SK-N-SH (cell line): ENCODE results near the gene SLF2. TPM values are rescaled to one million over a fixed set of nuclear protein-coding genes. Genes with fewer than 3 reads are reported as not detected.

Source experiments
- CTCF ChIA-PET: fragments of 300-600, 350-600 bp; formaldehyde crosslinking; extraction: SDS; loops from one replicate; lab custom pipeline; 2021; lab: Yijun Ruan, JAX
- POLR2A ChIA-PET: fragments of 350-600 bp; sonication (Branson Sonifier 250); formaldehyde crosslinking; extraction: SDS; loops from one replicate; lab custom pipeline; 2020; ENCODE audit warnings: antibody characterized with exemption, inconsistent platforms; lab: Yijun Ruan, JAX
- DNase-seq: peaks from one replicate; pipeline ENCODE4 v3.0.0; 2012
- H2AFZ ChIP-seq: fragments of 200-600 bp; sonication (generic); 2 replicates; pipeline ENCODE4 v1.8.1; 2016; ENCODE audit warnings: antibody characterized with exemption, mild to moderate bottlenecking, low read depth
- H3F3A ChIP-seq: fragments of 200-600 bp; sonication (generic); replicated peaks from 2 replicates; pipeline ENCODE3; 2016; ENCODE audit warnings: antibody characterized with exemption, mild to moderate bottlenecking; ENCODE audit not compliant: insufficient read depth
- H3K27ac ChIP-seq, 2 experiments: fragments of 200-500 bp in 1 of 2; fragments of 200-600 bp in 1 of 2; sonication (Bioruptor generic) in 1 of 2; sonication (generic), shearing (Covaris generic) in 1 of 2; 2 replicates each; pipeline versions ENCODE4 v1.5.1 to v1.6.1; 2014 to 2016; ENCODE audit warnings: low read depth in 2 of 2, inconsistent platforms in 1 of 2, low read length in 1 of 2, mild to moderate bottlenecking in 1 of 2, mixed read lengths in 1 of 2
- H3K27me3 ChIP-seq: fragments of 200-600 bp; sonication (generic), shearing (Covaris generic); 2 replicates; pipeline ENCODE4 v1.6.1; 2016; ENCODE audit warnings: mixed run types; ENCODE audit not compliant: insufficient read depth
- H3K36me3 ChIP-seq, 2 experiments: fragments of 200-500 bp in 1 of 2; fragments of 200-600 bp in 1 of 2; sonication (Bioruptor generic) in 1 of 2; sonication (generic) in 1 of 2; replicated peaks in 1 of 2; 2 replicates each; pipeline versions ENCODE3 to v1.5.1; 2014 to 2016; ENCODE audit warnings: low read length in 1 of 2, mild to moderate bottlenecking in 1 of 2; ENCODE audit not compliant: insufficient read depth in 2 of 2, control insufficient read depth in 1 of 2
- H3K4me1 ChIP-seq, 2 experiments: fragments of 200-500 bp in 1 of 2; fragments of 200-600 bp in 1 of 2; sonication (Bioruptor generic) in 1 of 2; sonication (generic), shearing (Covaris generic) in 1 of 2; 2 replicates each; pipeline versions ENCODE4 v1.5.1 to v1.6.1; 2014 to 2016; ENCODE audit warnings: low read depth in 1 of 2, low read length in 1 of 2, mixed run types in 1 of 2; ENCODE audit not compliant: insufficient read depth in 2 of 2, control insufficient read depth in 1 of 2
- H3K4me2 ChIP-seq: fragments of 200-600 bp; sonication (generic), shearing (Covaris generic); 2 replicates; pipeline ENCODE4 v1.6.1; 2017; ENCODE audit warnings: mixed run types
- H3K4me3 ChIP-seq, 2 experiments: fragments of 200-500 bp in 1 of 2; fragments of 200-600 bp in 1 of 2; sonication (Bioruptor generic) in 1 of 2; sonication (generic), shearing (Covaris generic) in 1 of 2; 2 replicates each; pipeline versions ENCODE4 v1.5.1 to v1.8.1; 2014 to 2016; ENCODE audit warnings: low read depth in 2 of 2, inconsistent platforms in 1 of 2, low read length in 1 of 2, mild to moderate bottlenecking in 1 of 2, mixed read lengths in 1 of 2, moderate library complexity in 1 of 2
- H3K79me2 ChIP-seq: fragments of 200-600 bp; sonication (generic); 2 replicates; pipeline ENCODE4 v1.8.1; 2017; ENCODE audit warnings: mild to moderate bottlenecking; ENCODE audit not compliant: insufficient read depth
- H3K9ac ChIP-seq: fragments of 200-600 bp; sonication (generic); 2 replicates; pipeline ENCODE4 v1.6.1; 2017; ENCODE audit warnings: mixed run types
- H3K9me2 ChIP-seq: fragments of 200-600 bp; sonication (generic); 2 replicates; pipeline ENCODE4 v1.6.1; 2017; ENCODE audit warnings: mixed run types
- H3K9me3 ChIP-seq: fragments of 200-600 bp; sonication (generic); 2 replicates; pipeline ENCODE4 v1.6.1; 2017; ENCODE audit warnings: mixed run types, mild to moderate bottlenecking, moderate library complexity
- H4K20me1 ChIP-seq: fragments of 200-600 bp; sonication (generic); 2 replicates; pipeline ENCODE4 v1.6.1; 2017; ENCODE audit warnings: mild to moderate bottlenecking, mixed run types; ENCODE audit not compliant: insufficient read depth
- FOSL2 ChIP-seq: IDR thresholded peaks from 2 replicates; pipeline ENCODE4 v1.4.0; 2012; ENCODE audit warnings: low read depth, mild to moderate bottlenecking, moderate library complexity, borderline replicate concordance
- FOXJ3 ChIP-seq: sonication (generic); formaldehyde crosslinking; IDR thresholded peaks from 2 replicates; pipeline ENCODE4 v1.5.1; 2020; ENCODE audit warnings: mild to moderate bottlenecking, missing genetic modification reagents
- FOXM1 ChIP-seq: IDR thresholded peaks from 2 replicates; pipeline ENCODE4 v1.4.0; 2012; ENCODE audit warnings: low read depth, mild to moderate bottlenecking
- MEF2A ChIP-seq: IDR thresholded peaks from 2 replicates; pipeline ENCODE4 v1.4.0; 2012; ENCODE audit warnings: low read depth, borderline replicate concordance
- RXRA ChIP-seq: IDR thresholded peaks from 2 replicates; pipeline ENCODE4 v1.4.0; 2012; ENCODE audit warnings: low read depth, mild to moderate bottlenecking, borderline replicate concordance
- SIN3A ChIP-seq: IDR thresholded peaks from 2 replicates; pipeline ENCODE4 v1.6.1; 2012; ENCODE audit warnings: low read depth, mild to moderate bottlenecking, low read length, moderate library complexity, borderline replicate concordance
- WGBS: methylation state at CpG from one replicate; pipeline ENCODE4 v1.1.6; 2017; ENCODE audit warnings: low lambda C conversion rate; 5-methylcytosine and 5-hydroxymethylcytosine counted together
- polyA plus RNA-seq, 3 experiments: library from polyadenylated mRNA; depleted of rRNA; stranded (reverse); fragments of >200 nt; gene quantifications; 2 replicates each; pipeline ENCODE4 v1.2.3, GENCODE V29; 2012
- TF ChIP-seq, protein P1 (sequence below): IDR thresholded peaks from 2 replicates; pipeline ENCODE4 v1.6.1; 2012; ENCODE audit warnings: mild to moderate bottlenecking, low read depth, low read length, moderate library complexity
- TF ChIP-seq, protein P2 (sequence below): IDR thresholded peaks from 2 replicates; pipeline ENCODE4; 2012
- TF ChIP-seq, protein P3 (sequence below): fragments of 150-350 bp; IDR thresholded peaks from 2 replicates; pipeline ENCODE4 v1.6.1; 2016; ENCODE audit warnings: mild to moderate bottlenecking, low read depth, low read length

SLF2 gene
- polyA plus RNA-seq, 1 of the 3 experiments (the other 2 are of a cell fraction): 6.3 TPM

DNA sequence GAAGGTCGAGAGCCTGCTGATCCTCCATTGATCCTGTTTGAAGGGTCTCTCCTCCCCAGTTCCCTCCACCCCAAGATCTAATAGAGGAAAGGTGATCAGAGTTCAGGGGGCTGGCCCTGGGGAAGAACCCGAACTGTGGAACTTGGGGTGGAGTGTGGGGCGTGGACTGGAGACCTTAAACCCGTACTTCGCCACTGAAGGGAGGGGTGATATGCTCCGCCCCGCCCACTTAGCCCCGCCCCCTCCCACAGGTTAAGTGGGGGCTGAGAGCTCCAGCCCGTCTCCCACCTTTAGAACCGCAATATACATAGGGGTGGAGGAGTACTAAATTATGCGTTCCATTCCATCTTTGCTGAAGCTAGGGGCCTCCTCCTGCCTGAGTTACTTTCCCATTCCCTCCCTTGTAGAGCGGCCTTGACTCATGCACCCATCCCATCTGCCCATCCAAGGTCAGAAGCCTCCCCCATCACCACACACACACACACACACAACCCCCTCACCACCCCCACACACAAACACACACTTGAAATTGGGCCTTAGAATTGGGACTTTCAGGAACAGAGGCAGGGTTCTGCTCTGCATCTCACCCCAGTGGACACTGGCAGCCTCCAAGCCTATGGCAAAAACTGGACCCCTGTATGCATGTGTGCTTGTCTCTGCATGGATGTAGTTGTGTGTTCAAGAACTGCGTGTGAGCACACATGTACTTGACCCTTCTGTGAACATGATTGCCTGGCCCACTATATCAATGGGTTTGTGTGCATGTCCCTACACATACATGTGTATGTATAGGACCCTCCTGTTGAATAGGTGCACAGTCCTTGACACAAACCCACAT, 57.5 kb downstream of the SLF2 start:
- DNase-seq: peak; percentile 70
- no peak overlapping the region for H3K27ac ChIP-seq
- peaks cover 3% of the 10 kb centered on the region for H3F3A ChIP-seq
- 0 out of 2 replicates have a peak overlapping the region, but pooled peaks have one; percentile 81 for H2AFZ ChIP-seq
- H4K20me1 ChIP-seq: no peaks in the 10 kb centered on the region
- H3K27me3 ChIP-seq: no peaks in the 10 kb centered on the region
- H3K4me2 ChIP-seq: peak overlapping the region; percentile 99
- ChIA-PET CTCF (interaction anchor here (0.5 to 3.4 kb wide), 6 partner anchors 13 to 227 kb away, joined by 3 to 24 read pairs (median 4); no protein-coding TSS in a partner anchor), POLR2A (no interaction called here)
- H3K9me2 ChIP-seq: no peaks in the 10 kb centered on the region
- peaks cover 4 to 19% of the 10 kb centered on the region in 2 experiments; a peak in 2 of 4 replicates for H3K4me1 ChIP-seq
- H3K36me3 ChIP-seq: peaks cover 5 to 18% of the 10 kb centered on the region in 2 experiments
- WGBS: 35% methylated on average over 12 of the region's 13 CpGs
- no peaks in the 10 kb centered on the region for H3K9me3 ChIP-seq
- H3K4me3 ChIP-seq: peak overlapping the region; percentile 79 to 82
- TF ChIP-seq, protein P1, sequence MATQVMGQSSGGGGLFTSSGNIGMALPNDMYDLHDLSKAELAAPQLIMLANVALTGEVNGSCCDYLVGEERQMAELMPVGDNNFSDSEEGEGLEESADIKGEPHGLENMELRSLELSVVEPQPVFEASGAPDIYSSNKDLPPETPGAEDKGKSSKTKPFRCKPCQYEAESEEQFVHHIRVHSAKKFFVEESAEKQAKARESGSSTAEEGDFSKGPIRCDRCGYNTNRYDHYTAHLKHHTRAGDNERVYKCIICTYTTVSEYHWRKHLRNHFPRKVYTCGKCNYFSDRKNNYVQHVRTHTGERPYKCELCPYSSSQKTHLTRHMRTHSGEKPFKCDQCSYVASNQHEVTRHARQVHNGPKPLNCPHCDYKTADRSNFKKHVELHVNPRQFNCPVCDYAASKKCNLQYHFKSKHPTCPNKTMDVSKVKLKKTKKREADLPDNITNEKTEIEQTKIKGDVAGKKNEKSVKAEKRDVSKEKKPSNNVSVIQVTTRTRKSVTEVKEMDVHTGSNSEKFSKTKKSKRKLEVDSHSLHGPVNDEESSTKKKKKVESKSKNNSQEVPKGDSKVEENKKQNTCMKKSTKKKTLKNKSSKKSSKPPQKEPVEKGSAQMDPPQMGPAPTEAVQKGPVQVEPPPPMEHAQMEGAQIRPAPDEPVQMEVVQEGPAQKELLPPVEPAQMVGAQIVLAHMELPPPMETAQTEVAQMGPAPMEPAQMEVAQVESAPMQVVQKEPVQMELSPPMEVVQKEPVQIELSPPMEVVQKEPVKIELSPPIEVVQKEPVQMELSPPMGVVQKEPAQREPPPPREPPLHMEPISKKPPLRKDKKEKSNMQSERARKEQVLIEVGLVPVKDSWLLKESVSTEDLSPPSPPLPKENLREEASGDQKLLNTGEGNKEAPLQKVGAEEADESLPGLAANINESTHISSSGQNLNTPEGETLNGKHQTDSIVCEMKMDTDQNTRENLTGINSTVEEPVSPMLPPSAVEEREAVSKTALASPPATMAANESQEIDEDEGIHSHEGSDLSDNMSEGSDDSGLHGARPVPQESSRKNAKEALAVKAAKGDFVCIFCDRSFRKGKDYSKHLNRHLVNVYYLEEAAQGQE: no peak
- TF ChIP-seq FOSL2 (no peak), FOXJ3 (CRISPR knock-in tag) (0 out of 2 replicates have a peak, but pooled peaks have one; percentile 9)
- TF ChIP-seq, all 33 proteins: peak for 1
- Histone ChIP-seq H3K79me2 (no peaks in the 10 kb centered on the region), H3K9ac (peak overlapping the region; percentile 61; the same call in 1 of the 2 replicates)

DNA sequence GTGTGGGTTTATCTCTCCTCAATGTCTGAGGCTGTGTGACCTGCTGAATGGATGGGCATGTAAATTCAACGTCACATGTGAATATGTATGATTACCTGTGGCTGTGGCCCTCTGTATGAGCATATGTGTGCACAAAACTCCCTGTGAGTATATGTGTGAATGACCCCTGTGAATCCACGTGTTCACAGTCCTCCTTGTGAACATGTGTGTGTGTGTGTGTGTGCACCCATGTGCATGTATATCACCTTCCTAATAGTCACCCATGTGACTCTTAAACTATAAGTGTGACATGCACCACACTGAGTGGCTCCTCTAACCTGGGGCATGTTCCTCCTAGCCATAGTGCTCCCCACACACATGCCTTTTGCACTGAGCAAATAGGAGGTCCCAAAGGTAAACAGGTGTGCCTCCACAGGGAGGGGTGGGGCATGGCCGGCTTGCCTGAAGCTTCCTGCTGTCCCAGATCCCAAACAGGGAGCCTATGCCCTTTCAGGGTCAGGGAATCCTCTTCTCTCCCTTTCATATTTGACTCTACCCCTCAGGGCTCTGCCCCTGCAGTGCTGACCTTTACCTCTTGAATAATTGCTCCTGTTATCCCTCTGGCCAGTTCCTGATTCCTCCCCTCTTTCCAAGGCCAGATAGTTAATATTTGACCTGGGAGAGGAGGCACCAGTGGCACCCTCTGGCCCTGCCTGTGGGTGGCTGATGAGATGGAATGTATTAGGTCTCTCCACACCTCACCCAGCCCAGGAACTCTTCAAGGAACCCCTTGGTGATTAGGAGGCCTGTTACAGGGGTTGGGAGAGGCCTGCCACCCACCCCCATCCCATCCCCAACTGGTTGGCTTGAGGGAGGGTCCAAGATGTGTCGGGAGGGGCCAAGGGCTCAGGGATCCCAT, 58.4 kb downstream of the SLF2 start:
- Histone ChIP-seq H3K9me2 (no peaks in the 10 kb centered on the region), H3K9ac (no peak overlapping the region), H3K4me2 (no peak overlapping the region), H2AFZ (no peak overlapping the region), H3K27me3 (no peaks in the 10 kb centered on the region), H3K27ac (no peak overlapping the region), H4K20me1 (no peaks in the 10 kb centered on the region), H3K4me1 (peaks cover 4 to 19% of the 10 kb centered on the region in 2 experiments; a peak in 2 of 4 replicates), H3K36me3 (peaks cover 0 to 9% of the 10 kb centered on the region in 2 experiments), H3K79me2 (no peaks in the 10 kb centered on the region), H3K9me3 (no peaks in the 10 kb centered on the region), H3K4me3 (no peak overlapping the region)
- no peak for DNase-seq
- ChIA-PET CTCF (interaction anchor here (0.7 kb wide), 1 partner anchor 40 kb away, joined by 3 read pairs; no protein-coding TSS in a partner anchor), POLR2A (interaction anchor here (0.9 kb wide), 1 partner anchor 10 kb away, joined by 3 read pairs; no protein-coding TSS in a partner anchor)
- WGBS: 75% methylated on average over 4 of the region's 4 CpGs
- TF ChIP-seq MEF2A (no peak), FOXM1 (no peak), RXRA (no peak), SIN3A (no peak)
- TF ChIP-seq, protein P2, sequence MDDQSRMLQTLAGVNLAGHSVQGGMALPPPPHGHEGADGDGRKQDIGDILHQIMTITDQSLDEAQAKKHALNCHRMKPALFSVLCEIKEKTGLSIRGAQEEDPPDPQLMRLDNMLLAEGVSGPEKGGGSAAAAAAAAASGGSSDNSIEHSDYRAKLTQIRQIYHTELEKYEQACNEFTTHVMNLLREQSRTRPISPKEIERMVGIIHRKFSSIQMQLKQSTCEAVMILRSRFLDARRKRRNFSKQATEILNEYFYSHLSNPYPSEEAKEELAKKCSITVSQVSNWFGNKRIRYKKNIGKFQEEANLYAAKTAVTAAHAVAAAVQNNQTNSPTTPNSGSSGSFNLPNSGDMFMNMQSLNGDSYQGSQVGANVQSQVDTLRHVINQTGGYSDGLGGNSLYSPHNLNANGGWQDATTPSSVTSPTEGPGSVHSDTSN: no peak
- TF ChIP-seq, protein P3, sequence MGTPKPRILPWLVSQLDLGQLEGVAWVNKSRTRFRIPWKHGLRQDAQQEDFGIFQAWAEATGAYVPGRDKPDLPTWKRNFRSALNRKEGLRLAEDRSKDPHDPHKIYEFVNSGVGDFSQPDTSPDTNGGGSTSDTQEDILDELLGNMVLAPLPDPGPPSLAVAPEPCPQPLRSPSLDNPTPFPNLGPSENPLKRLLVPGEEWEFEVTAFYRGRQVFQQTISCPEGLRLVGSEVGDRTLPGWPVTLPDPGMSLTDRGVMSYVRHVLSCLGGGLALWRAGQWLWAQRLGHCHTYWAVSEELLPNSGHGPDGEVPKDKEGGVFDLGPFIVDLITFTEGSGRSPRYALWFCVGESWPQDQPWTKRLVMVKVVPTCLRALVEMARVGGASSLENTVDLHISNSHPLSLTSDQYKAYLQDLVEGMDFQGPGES: no peak
- TF ChIP-seq, all 33 proteins: peak for 0
- H3F3A ChIP-seq: peaks cover 3% of the 10 kb centered on the region
